Panc1 (cell line): ENCODE measurements around the gene COL5A1. TPM values are rescaled to one million over a fixed set of nuclear protein-coding genes. Genes with fewer than 3 reads are reported as not detected.

Experiments used
- ATAC-seq: fragments of 200-7000 bp; cut with Tn5 transposase; 2 replicates; pipeline ENCODE4 v1.9.1; 2020; ENCODE audit warnings: mild to moderate bottlenecking, moderate library complexity
- BruUV-seq: library from RNA; stranded (reverse); fragments of 400-500 nt; replicated peaks from 2 replicates; lab custom pipeline; 2021; lab: Mats Ljungman, UMichigan
- CTCF ChIA-PET: fragments of 300-600 bp; sonication (Branson Sonifier 250); formaldehyde crosslinking; loops from one replicate; lab custom pipeline; 2022; ENCODE audit warnings: antibody characterized with exemption; lab: Charles Lee
- POLR2A ChIA-PET: fragments of 300-600 bp; sonication (Branson Sonifier 250); formaldehyde crosslinking; loops from one replicate; lab custom pipeline; 2022; ENCODE audit warnings: antibody characterized with exemption; lab: Charles Lee
- DNase-seq: peaks from one replicate; pipeline ENCODE4 v3.0.0-alpha.2; 2010; ENCODE audit warnings: low read depth, low spot score
- H3K27ac ChIP-seq: 2 replicates; pipeline ENCODE4 v1.5.1; 2011; ENCODE audit warnings: mild to moderate bottlenecking, low read length, inconsistent platforms
- H3K27me3 ChIP-seq: fragments of 200-500 bp; sonication (Bioruptor generic); 2 replicates; pipeline ENCODE4 v1.6.0; 2014; ENCODE audit warnings: low read length, inconsistent platforms; ENCODE audit not compliant: control insufficient read depth, insufficient read depth
- H3K36me3 ChIP-seq: fragments of 200-500 bp; sonication (Bioruptor generic); 2 replicates; pipeline ENCODE4 v1.5.1; 2014; ENCODE audit warnings: inconsistent platforms, mild to moderate bottlenecking, low read length, moderate library complexity; ENCODE audit not compliant: control insufficient read depth, insufficient read depth
- H3K4me1 ChIP-seq: 2 replicates; pipeline ENCODE4 v1.5.1; 2011; ENCODE audit warnings: inconsistent platforms, mild to moderate bottlenecking, low read length, moderate library complexity; ENCODE audit not compliant: control insufficient read depth, insufficient read depth
- H3K4me3 ChIP-seq, 2 experiments: 2 replicates each; pipeline ENCODE4 v1.5.1; 2011 to 2012; ENCODE audit warnings: low read depth in 2 of 2, low read length in 2 of 2, mild to moderate bottlenecking in 2 of 2, inconsistent platforms in 1 of 2, moderate library complexity in 1 of 2
- H3K9me3 ChIP-seq: fragments of 200-500 bp; sonication (Bioruptor generic); 2 replicates; pipeline ENCODE4 v1.5.1; 2014; ENCODE audit warnings: low read depth, mild to moderate bottlenecking, inconsistent platforms, low read length, moderate library complexity; ENCODE audit not compliant: control insufficient read depth, insufficient read depth
- CTCF ChIP-seq: fragments of 450-650 bp; IDR thresholded peaks from 2 replicates; pipeline ENCODE4 v1.5.1; 2017; ENCODE audit warnings: mild to moderate bottlenecking
- POLR2AphosphoS5 ChIP-seq: IDR thresholded peaks from 2 replicates; pipeline ENCODE4 v1.6.1; 2012; ENCODE audit warnings: mild to moderate bottlenecking, low read depth, low read length, moderate library complexity
- REST ChIP-seq, 2 experiments: IDR thresholded peaks; 2 replicates each; pipeline ENCODE4 v1.6.1; 2011 to 2012; ENCODE audit warnings: low read depth in 2 of 2, control low read depth in 1 of 2, low read length in 1 of 2, mild to moderate bottlenecking in 1 of 2, moderate library complexity in 1 of 2; ENCODE audit not compliant: insufficient read depth in 1 of 2
- SIN3A ChIP-seq: IDR thresholded peaks from 2 replicates; pipeline ENCODE4 v1.6.1; 2012; ENCODE audit warnings: low read depth, mild to moderate bottlenecking, low read length, moderate library complexity, borderline replicate concordance; ENCODE audit not compliant: insufficient read depth
- TCF7L2 ChIP-seq: IDR thresholded peaks from 2 replicates; pipeline ENCODE4 v1.6.1; 2011; ENCODE audit warnings: mild to moderate bottlenecking, low read depth, low read length, inconsistent platforms
- in situ Hi-C: cut with HindIII; loops from 2 replicates; pipeline ENCODE4 v1.10.0; 2016; ENCODE audit warnings: low sequenced_read_pairs, low pct_unique_long_range_greater_than_20kb
- intact Hi-C: fragments of 100-400 bp; cut with micrococcal nuclease; formaldehyde crosslinking; loops from one replicate; pipeline ENCODE4 v1.10.0; 2022; ENCODE audit not compliant: unreplicated experiment
- total RNA-seq: library from RNA; stranded (reverse); gene quantifications from one replicate; pipeline ENCODE4 v1.2.1, GENCODE V29; 2021; ENCODE audit not compliant: unreplicated experiment

Gene COL5A1
- total RNA-seq, 1 experiment from 2014 or later = 5.7 TPM

GRCh38 chr9:134621558-134622110, 20.0 kb upstream of the COL5A1 start:
- in situ Hi-C loops = no loop called here
- DNase-seq (no peak), ATAC-seq (no peak)
- Histone ChIP-seq H3K9me3 (no peaks in the 10 kb centered on the region), H3K36me3 (no peaks in the 10 kb centered on the region), H3K27ac (no peak overlapping the region), H3K27me3 (no peaks in the 10 kb centered on the region), H3K4me3 (no peak overlapping the region), H3K4me1 (no peaks in the 10 kb centered on the region)
- POLR2A ChIA-PET = no interaction called here
- no TSS peak for BruUV-seq
- no peak for TF ChIP-seq SIN3A
- TF ChIP-seq TCF7L2 = no peak
- no peak for TF ChIP-seq POLR2AphosphoS5
- no peak for TF ChIP-seq CTCF
- no peak for TF ChIP-seq REST (IDR thresholded peaks at IDR 0.05; ENCODE audit: insufficient read depth in 1 of 2, low read depth in 2 of 2, low read length in 1 of 2)
- intact Hi-C loops = no loop called here
- CTCF ChIA-PET = no interaction called here

- H3K4me1 ChIP-seq = no peaks in the 10 kb centered on the region
- ATAC-seq = no peak
- no peak overlapping the region for H3K4me3 ChIP-seq
- no peaks in the 10 kb centered on the region for H3K36me3 ChIP-seq
- intact Hi-C loops = no loop called here
- in situ Hi-C loops = no loop called here
- ChIA-PET CTCF (no interaction called here), POLR2A (no interaction called here)
- TF ChIP-seq REST (IDR thresholded peaks at IDR 0.05; ENCODE audit: insufficient read depth in 1 of 2, low read depth in 2 of 2, low read length in 1 of 2) = no peak
- no peak for TF ChIP-seq POLR2AphosphoS5
- TF ChIP-seq SIN3A = no peak
- no peak for TF ChIP-seq CTCF
- no peak for TF ChIP-seq TCF7L2
- no TSS peak for BruUV-seq
- no peaks in the 10 kb centered on the region for H3K27me3 ChIP-seq
- H3K9me3 ChIP-seq = no peaks in the 10 kb centered on the region
- no peak overlapping the region for H3K27ac ChIP-seq
- DNase-seq = no peak
Measured at GRCh38 chr9:134622896-134623257, 18.7 kb upstream of the COL5A1 start.
